ENCODE data around the gene TOE1. TPM values are rescaled to one million over a fixed set of nuclear protein-coding genes. Genes with fewer than 3 reads are reported as not detected.

The TOE1 gene
- total RNA-seq, 1 experiment from 2014 or later: 11.5 TPM

DNA sequence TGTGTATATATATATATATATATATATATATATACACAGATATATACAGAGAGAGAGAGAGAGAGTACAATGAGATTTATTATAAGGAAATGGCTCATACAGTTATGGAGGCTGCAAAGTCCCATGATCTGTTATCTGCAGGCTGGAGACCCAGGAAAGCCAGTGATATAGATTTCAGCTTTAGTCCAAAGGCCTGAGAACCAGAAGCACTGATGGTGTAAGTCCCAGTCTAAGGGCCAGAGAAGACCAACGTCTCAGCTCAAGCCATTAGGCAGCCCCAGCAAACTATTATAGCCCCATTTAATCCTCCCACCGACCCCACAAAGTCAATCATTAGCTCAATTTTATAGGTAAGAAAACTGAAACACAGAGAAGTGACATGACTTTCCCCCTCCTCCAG is 48.3 kb upstream of the TOE1 start (continued):
- TF ChIP-seq CTCF (IDR thresholded peaks at IDR 0.05 in 2 of 3, conservative IDR thresholded peaks at IDR 0.05 in 1 of 3; ENCODE audit: borderline replicate concordance in 1 of 3, insufficient read depth in 1 of 3, low read depth in 2 of 3, low read length in 2 of 3): no peak

DNA sequence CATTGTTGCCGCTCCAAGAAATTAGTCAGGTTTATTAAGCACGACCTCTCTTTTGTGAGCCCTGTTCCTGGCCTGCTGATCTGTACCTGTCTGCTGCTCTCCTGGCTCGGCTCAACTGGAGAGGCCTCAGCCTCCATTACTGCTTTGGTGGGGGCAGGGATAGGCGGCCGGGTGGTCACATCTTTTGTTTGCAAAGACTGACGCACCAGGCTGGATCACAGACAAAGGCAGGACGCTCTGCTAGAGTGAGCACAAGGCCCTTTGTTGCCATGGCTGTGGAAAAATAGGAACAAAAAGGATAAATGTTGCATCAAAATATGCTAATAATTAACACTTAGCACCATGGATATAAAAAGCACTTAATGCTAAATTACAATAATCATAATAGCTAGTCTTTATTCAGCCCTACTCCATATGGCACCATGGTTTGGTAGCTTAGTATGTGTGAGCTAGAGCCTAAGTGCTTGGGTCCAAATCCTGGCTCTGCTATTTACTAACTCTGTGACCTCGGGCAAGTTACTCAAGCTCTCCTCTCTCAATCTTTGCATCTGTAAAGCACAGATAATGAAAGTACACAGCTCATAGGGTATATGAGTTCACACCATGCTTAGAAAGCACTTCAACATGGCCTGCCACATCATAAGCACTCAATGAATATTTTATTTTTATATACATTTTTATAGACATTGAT is 42.2 kb upstream of the TOE1 start:
- Histone ChIP-seq H3K4me1 (ENCODE audit: control insufficient read depth in 1 of 2, insufficient read depth in 2 of 2, low read length in 2 of 2) (peaks cover 0 to 5% of the 10 kb centered on the region in 2 experiments; a peak in 2 of 4 replicates), H3K9me2 (ENCODE audit: insufficient read depth) (no peaks in the 10 kb centered on the region), H4K20me1 (ENCODE audit: insufficient read depth) (no peaks in the 10 kb centered on the region), H2AFZ (ENCODE audit: low read depth, low read length, poor library complexity, severe bottlenecking) (no peak overlapping the region), H3K27ac (ENCODE audit: low read depth, low read length) (no peak overlapping the region), H3K9ac (ENCODE audit: low read length) (no peak overlapping the region), H3K36me3 (ENCODE audit: control insufficient read depth in 1 of 2, insufficient read depth in 2 of 2, low read length in 2 of 2) (no peaks in the 10 kb centered on the region), H3K4me2 (ENCODE audit: low read length) (no peak overlapping the region), H3K79me2 (ENCODE audit: insufficient read depth, low read length) (no peaks in the 10 kb centered on the region), H3K9me3 (ENCODE audit: control insufficient read depth in 1 of 2, insufficient read depth in 1 of 2, low read depth in 1 of 2, low read length in 2 of 2) (no peaks in the 10 kb centered on the region), H3K4me3 (replicated peaks in 1 of 2; ENCODE audit: low read depth in 1 of 2, low read length in 2 of 2) (no peak overlapping the region), H3K27me3 (ENCODE audit: insufficient read depth, low read length) (no peaks in the 10 kb centered on the region)
- TF ChIP-seq ZNF274 (IDR thresholded peaks at IDR 0.05; ENCODE audit: low read depth, low read length) (no peak), JUND (IDR thresholded peaks at IDR 0.05) (no peak), ELF1 (IDR thresholded peaks at IDR 0.05; ENCODE audit: borderline replicate concordance, low read depth) (no peak), CTCF (IDR thresholded peaks at IDR 0.05 in 2 of 3, conservative IDR thresholded peaks at IDR 0.05 in 1 of 3; ENCODE audit: borderline replicate concordance in 1 of 3, insufficient read depth in 1 of 3, low read depth in 2 of 3, low read length in 2 of 3) (no peak), SRF (IDR thresholded peaks at IDR 0.05; ENCODE audit: low read depth) (no peak), SP1 (IDR thresholded peaks at IDR 0.05; ENCODE audit: low read depth) (no peak), CBX3 (IDR thresholded peaks at IDR 0.05; ENCODE audit: low read depth) (no peak), TCF7L2 (IDR thresholded peaks at IDR 0.05; ENCODE audit: borderline replicate concordance, extremely low read depth, insufficient read depth, insufficient read length) (no peak), ZBTB33 (IDR thresholded peaks at IDR 0.05; ENCODE audit: extremely low read depth, insufficient replicate concordance, low read length) (no peak), REST (IDR thresholded peaks at IDR 0.05; ENCODE audit: low read depth) (no peak)
- TF ChIP-seq, protein P1, sequence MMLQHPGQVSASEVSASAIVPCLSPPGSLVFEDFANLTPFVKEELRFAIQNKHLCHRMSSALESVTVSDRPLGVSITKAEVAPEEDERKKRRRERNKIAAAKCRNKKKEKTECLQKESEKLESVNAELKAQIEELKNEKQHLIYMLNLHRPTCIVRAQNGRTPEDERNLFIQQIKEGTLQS (IDR thresholded peaks at IDR 0.05): no peak
- DNase-seq (ENCODE audit: low read depth, low spot score): no peak
- no peak for ATAC-seq
- RAD21 ChIA-PET (ENCODE audit: low non-redundant PET in 1 of 2, low total read pairs in 2 of 2, uncharacterized antibody in 2 of 2, unreplicated experiment in 2 of 2): no interaction called here
- CTCF ChIA-PET: interaction anchor here (7.8 kb wide), 1 partner anchor 282 kb away, joined by 214 read pairs; the partner anchor contains the start of genes HECTD3 and UROD
- POLR2A ChIA-PET: interaction anchor here (0.9 to 1.3 kb wide), 2 partner anchors 286 to 576 kb away, joined by 4 to 5 read pairs; partner anchors contain the start of gene UROD
- no TSS peak for BruUV-seq (replicated peaks)
- intact Hi-C loops (cut with micrococcal nuclease): no loop called here

Data from HCT116 (cell line).